ENCODE measurements around the gene NLRP12.
"Not testable (repeated sequence)": the region's sequence is repeated elsewhere in the genome, so short reads cannot be mapped to it uniquely, and the experiment has no call there.

Gene NLRP12

GRCh38 chr19:53780506-53780905 is 43.6 kb downstream of the NLRP12 start:
- no peak overlapping the region for H3K4me2 ChIP-seq (ENCODE audit: low read length)
- H3K9me3 ChIP-seq (ENCODE audit: insufficient read depth, low read length) = no peaks in the 10 kb centered on the region
- H2AFZ ChIP-seq (ENCODE audit: low read depth, low read length) = no peak overlapping the region
- no peaks in the 10 kb centered on the region for H3K36me3 ChIP-seq (replicated peaks; ENCODE audit: low read depth, low read length)
- H3K4me3 ChIP-seq (ENCODE audit: low read length) = no peak overlapping the region
- H4K20me1 ChIP-seq (ENCODE audit: insufficient read depth, low read length) = no peaks in the 10 kb centered on the region
- H3K27ac ChIP-seq (ENCODE audit: low read length) = no peak overlapping the region
- TF ChIP-seq, protein P1, sequence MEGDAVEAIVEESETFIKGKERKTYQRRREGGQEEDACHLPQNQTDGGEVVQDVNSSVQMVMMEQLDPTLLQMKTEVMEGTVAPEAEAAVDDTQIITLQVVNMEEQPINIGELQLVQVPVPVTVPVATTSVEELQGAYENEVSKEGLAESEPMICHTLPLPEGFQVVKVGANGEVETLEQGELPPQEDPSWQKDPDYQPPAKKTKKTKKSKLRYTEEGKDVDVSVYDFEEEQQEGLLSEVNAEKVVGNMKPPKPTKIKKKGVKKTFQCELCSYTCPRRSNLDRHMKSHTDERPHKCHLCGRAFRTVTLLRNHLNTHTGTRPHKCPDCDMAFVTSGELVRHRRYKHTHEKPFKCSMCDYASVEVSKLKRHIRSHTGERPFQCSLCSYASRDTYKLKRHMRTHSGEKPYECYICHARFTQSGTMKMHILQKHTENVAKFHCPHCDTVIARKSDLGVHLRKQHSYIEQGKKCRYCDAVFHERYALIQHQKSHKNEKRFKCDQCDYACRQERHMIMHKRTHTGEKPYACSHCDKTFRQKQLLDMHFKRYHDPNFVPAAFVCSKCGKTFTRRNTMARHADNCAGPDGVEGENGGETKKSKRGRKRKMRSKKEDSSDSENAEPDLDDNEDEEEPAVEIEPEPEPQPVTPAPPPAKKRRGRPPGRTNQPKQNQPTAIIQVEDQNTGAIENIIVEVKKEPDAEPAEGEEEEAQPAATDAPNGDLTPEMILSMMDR (IDR thresholded peaks at IDR 0.05; ENCODE audit: low read depth, low read length) = no peak
- no peak for TF ChIP-seq EZH2phosphoT487 (IDR thresholded peaks at IDR 0.05; ENCODE audit: low read depth)
- no peaks in the 10 kb centered on the region for H3K27me3 ChIP-seq (ENCODE audit: low read depth, low read length)
- no peaks in the 10 kb centered on the region for H3K79me2 ChIP-seq (ENCODE audit: low read length)
- H3K4me1 ChIP-seq (ENCODE audit: low read length) = no peaks in the 10 kb centered on the region
- H3K9ac ChIP-seq (ENCODE audit: low read length) = no peak overlapping the region

DNA sequence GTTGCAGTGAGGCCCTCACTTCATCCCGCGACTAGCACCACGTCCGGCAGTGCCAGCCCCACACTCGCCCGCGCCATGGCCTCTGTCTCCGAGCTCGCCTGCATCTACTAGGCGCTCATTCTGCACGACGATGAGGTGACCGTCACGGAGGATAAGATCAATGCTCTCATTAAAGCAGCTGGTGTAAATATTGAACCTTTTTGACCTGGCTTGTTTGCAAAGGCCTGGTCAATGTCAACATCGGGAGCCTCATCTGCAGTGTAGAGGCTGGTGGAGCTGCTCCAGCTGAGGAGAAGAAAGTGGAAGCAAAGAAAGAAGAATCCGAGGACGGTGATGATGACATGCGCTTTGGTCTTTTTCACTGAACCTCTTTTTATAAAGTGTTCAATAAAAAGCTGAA is 48.6 kb downstream of the NLRP12 start:
- no peak for TF ChIP-seq EZH2phosphoT487 (IDR thresholded peaks at IDR 0.05; ENCODE audit: low read depth)
- TF ChIP-seq, protein P1 (IDR thresholded peaks at IDR 0.05; ENCODE audit: low read depth, low read length) = no peak
- Histone ChIP-seq H3K4me2 (ENCODE audit: low read length) (no peak overlapping the region), H3K9ac (ENCODE audit: low read length) (no peak overlapping the region), H3K9me3 (ENCODE audit: insufficient read depth, low read length) (no peaks in the 10 kb centered on the region), H3K79me2 (ENCODE audit: low read length) (no peaks in the 10 kb centered on the region), H3K4me1 (ENCODE audit: low read length) (no peaks in the 10 kb centered on the region), H3K4me3 (ENCODE audit: low read length) (no peak overlapping the region), H4K20me1 (ENCODE audit: insufficient read depth, low read length) (no peaks in the 10 kb centered on the region), H3K27ac (ENCODE audit: low read length) (no peak overlapping the region), H3K27me3 (ENCODE audit: low read depth, low read length) (no peaks in the 10 kb centered on the region), H2AFZ (ENCODE audit: low read depth, low read length) (no peak overlapping the region), H3K36me3 (replicated peaks; ENCODE audit: low read depth, low read length) (no peaks in the 10 kb centered on the region)

DNA sequence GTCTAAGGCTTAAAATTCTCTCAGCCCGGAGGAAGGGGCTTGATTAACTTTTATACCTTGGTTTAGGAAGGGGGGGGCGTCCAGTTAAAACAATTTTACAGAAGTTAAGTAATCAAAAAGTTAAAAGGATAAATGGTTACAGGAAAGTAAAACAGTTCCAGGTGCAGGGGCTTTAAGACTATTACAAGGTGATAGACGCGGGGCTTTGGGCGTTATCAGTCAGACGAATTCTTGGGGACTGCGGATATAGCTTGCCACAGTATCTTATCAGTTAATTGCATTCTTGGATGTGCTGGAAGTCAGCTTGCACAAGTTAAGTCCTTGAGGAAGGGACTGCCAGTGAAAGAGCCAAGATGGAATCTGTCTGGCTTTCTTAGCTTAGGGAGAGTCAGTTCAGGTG is 49.6 kb downstream of the NLRP12 start:
- not testable (repeated sequence) for H3K9ac ChIP-seq (ENCODE audit: low read length); H3K4me3 ChIP-seq (ENCODE audit: low read length); H3K9me3 ChIP-seq (ENCODE audit: insufficient read depth, low read length); H3K36me3 ChIP-seq (replicated peaks; ENCODE audit: low read depth, low read length); H3K4me2 ChIP-seq (ENCODE audit: low read length); H3K27me3 ChIP-seq (ENCODE audit: low read depth, low read length); H2AFZ ChIP-seq (ENCODE audit: low read depth, low read length); H3K27ac ChIP-seq (ENCODE audit: low read length); H4K20me1 ChIP-seq (ENCODE audit: insufficient read depth, low read length); H3K4me1 ChIP-seq (ENCODE audit: low read length); H3K79me2 ChIP-seq (ENCODE audit: low read length)

- no peak overlapping the region for H2AFZ ChIP-seq (ENCODE audit: low read depth, low read length)
- no peak overlapping the region for H3K4me3 ChIP-seq (ENCODE audit: low read length)
- no peaks in the 10 kb centered on the region for H3K27me3 ChIP-seq (ENCODE audit: low read depth, low read length)
- H3K4me2 ChIP-seq (ENCODE audit: low read length) = no peak overlapping the region
- no peak overlapping the region for H3K27ac ChIP-seq (ENCODE audit: low read length)
- H3K79me2 ChIP-seq (ENCODE audit: low read length) = no peaks in the 10 kb centered on the region
- no peaks in the 10 kb centered on the region for H3K36me3 ChIP-seq (replicated peaks; ENCODE audit: low read depth, low read length)
- TF ChIP-seq, protein P1 (IDR thresholded peaks at IDR 0.05; ENCODE audit: low read depth, low read length) = no peak
- TF ChIP-seq EZH2phosphoT487 (IDR thresholded peaks at IDR 0.05; ENCODE audit: low read depth) = no peak
- no peaks in the 10 kb centered on the region for H3K4me1 ChIP-seq (ENCODE audit: low read length)
- no peak overlapping the region for H3K9ac ChIP-seq (ENCODE audit: low read length)
- no peaks in the 10 kb centered on the region for H4K20me1 ChIP-seq (ENCODE audit: insufficient read depth, low read length)
- H3K9me3 ChIP-seq (ENCODE audit: insufficient read depth, low read length) = 0 out of 2 replicates have a peak, but pooled peaks cover under 1% of the 10 kb centered on the region
Observed at GRCh38 chr19:53773999-53774398, 50.1 kb downstream of the NLRP12 start.

GRCh38 chr19:53772943-53773342 is 51.2 kb downstream of the NLRP12 start:
- no peaks in the 10 kb centered on the region for H3K4me1 ChIP-seq (ENCODE audit: low read length)
- no peaks in the 10 kb centered on the region for H3K79me2 ChIP-seq (ENCODE audit: low read length)
- TF ChIP-seq, protein P1 (IDR thresholded peaks at IDR 0.05; ENCODE audit: low read depth, low read length) = peak; percentile 63
- no peak for TF ChIP-seq EZH2phosphoT487 (IDR thresholded peaks at IDR 0.05; ENCODE audit: low read depth)
- 0 out of 2 replicates have a peak, but pooled peaks cover 4% of the 10 kb centered on the region for H3K9me3 ChIP-seq (ENCODE audit: insufficient read depth, low read length)
- H4K20me1 ChIP-seq (ENCODE audit: insufficient read depth, low read length) = no peaks in the 10 kb centered on the region
- H3K4me3 ChIP-seq (ENCODE audit: low read length) = no peak overlapping the region
- no peak overlapping the region for H3K9ac ChIP-seq (ENCODE audit: low read length)
- no peak overlapping the region for H2AFZ ChIP-seq (ENCODE audit: low read depth, low read length)
- H3K27ac ChIP-seq (ENCODE audit: low read length) = no peak overlapping the region
- H3K4me2 ChIP-seq (ENCODE audit: low read length) = no peak overlapping the region
- no peaks in the 10 kb centered on the region for H3K36me3 ChIP-seq (replicated peaks; ENCODE audit: low read depth, low read length)
- H3K27me3 ChIP-seq (ENCODE audit: low read depth, low read length) = no peaks in the 10 kb centered on the region
